HEK293 (cell line): ENCODE measurements around the gene NFATC1.

Experiments
- AEBP2 ChIP-seq: fragments of 450-650 bp; formaldehyde crosslinking; IDR thresholded peaks from 2 replicates; pipeline ENCODE4 v1.5.1; 2016; ENCODE audit warnings: missing biosample characterization, missing genetic modification characterization, borderline replicate concordance
- GLIS1 ChIP-seq: fragments of 450-650 bp; formaldehyde crosslinking; IDR thresholded peaks from 2 replicates; pipeline ENCODE4 v1.5.1; 2016; ENCODE audit warnings: missing biosample characterization, missing genetic modification characterization
- GLIS2 ChIP-seq: fragments of 450-650 bp; formaldehyde crosslinking; IDR thresholded peaks from 2 replicates; pipeline ENCODE4 v1.5.1; 2016; ENCODE audit warnings: missing biosample characterization, missing genetic modification characterization
- HOXD13 ChIP-seq: sonication (generic); formaldehyde crosslinking; IDR thresholded peaks from 2 replicates; pipeline ENCODE4 v1.8.0; 2022; ENCODE audit warnings: missing genetic modification reagents, borderline replicate concordance
- KLF1 ChIP-seq: fragments of 450-650 bp; formaldehyde crosslinking; IDR thresholded peaks from 2 replicates; pipeline ENCODE4 v1.5.1; 2016; ENCODE audit warnings: missing biosample characterization, missing genetic modification characterization
- SETDB1 ChIP-seq: IDR thresholded peaks from one replicate; pipeline ENCODE4 v1.6.1; 2017; ENCODE audit warnings: mild to moderate bottlenecking, low read length, moderate library complexity, mixed read lengths; ENCODE audit not compliant: insufficient read length
- SP7 ChIP-seq: fragments of 450-650 bp; formaldehyde crosslinking; IDR thresholded peaks from 2 replicates; pipeline ENCODE4 v1.5.1; 2016; ENCODE audit warnings: missing biosample characterization, missing genetic modification characterization
- ZBTB17 ChIP-seq: fragments of 450-650 bp; formaldehyde crosslinking; IDR thresholded peaks from 2 replicates; pipeline ENCODE4 v1.5.1; 2016; ENCODE audit warnings: missing biosample characterization, missing genetic modification characterization
- ZBTB20 ChIP-seq: fragments of 450-650 bp; formaldehyde crosslinking; IDR thresholded peaks from 2 replicates; pipeline ENCODE4 v1.5.1; 2016; ENCODE audit warnings: missing biosample characterization, missing genetic modification characterization
- ZBTB49 ChIP-seq: fragments of 450-650 bp; formaldehyde crosslinking; IDR thresholded peaks from 2 replicates; pipeline ENCODE4 v1.5.1; 2016; ENCODE audit warnings: missing biosample characterization, missing genetic modification characterization, low read depth
- ZBTB8A ChIP-seq: fragments of 450-650 bp; formaldehyde crosslinking; IDR thresholded peaks from 2 replicates; pipeline ENCODE4 v1.5.1; 2016; ENCODE audit warnings: missing biosample characterization, missing genetic modification characterization
- ZFP37 ChIP-seq: fragments of 450-650 bp; formaldehyde crosslinking; IDR thresholded peaks from 2 replicates; pipeline ENCODE4 v1.5.1; 2016; ENCODE audit warnings: missing biosample characterization, missing genetic modification characterization
- ZIC2 ChIP-seq: fragments of 450-650 bp; formaldehyde crosslinking; IDR thresholded peaks from 2 replicates; pipeline ENCODE4 v1.5.1; 2016; ENCODE audit warnings: missing biosample characterization, missing genetic modification characterization
- ZNF133 ChIP-seq: fragments of 450-650 bp; formaldehyde crosslinking; IDR thresholded peaks from 2 replicates; pipeline ENCODE4 v1.5.1; 2016; ENCODE audit warnings: missing biosample characterization, missing genetic modification characterization
- ZNF140 ChIP-seq: fragments of 450-650 bp; formaldehyde crosslinking; IDR thresholded peaks from 2 replicates; pipeline ENCODE4 v1.5.1; 2016; ENCODE audit warnings: missing biosample characterization, missing genetic modification characterization
- ZNF2 ChIP-seq: fragments of 450-650 bp; formaldehyde crosslinking; IDR thresholded peaks from 2 replicates; pipeline ENCODE4 v1.5.1; 2016; ENCODE audit warnings: missing biosample characterization, missing genetic modification characterization
- ZNF214 ChIP-seq: fragments of 450-650 bp; formaldehyde crosslinking; IDR thresholded peaks from 2 replicates; pipeline ENCODE4 v1.5.1; 2017; ENCODE audit warnings: missing biosample characterization, mild to moderate bottlenecking, missing genetic modification characterization, borderline replicate concordance
- ZNF398 ChIP-seq: fragments of 450-650 bp; formaldehyde crosslinking; IDR thresholded peaks from 2 replicates; pipeline ENCODE4 v1.5.1; 2017; ENCODE audit warnings: missing biosample characterization, missing genetic modification characterization
- ZNF433 ChIP-seq: fragments of 450-650 bp; formaldehyde crosslinking; IDR thresholded peaks from 2 replicates; pipeline ENCODE4 v1.5.1; 2016; ENCODE audit warnings: missing biosample characterization, missing genetic modification characterization, low read depth
- ZNF501 ChIP-seq: fragments of 450-650 bp; formaldehyde crosslinking; IDR thresholded peaks from 2 replicates; pipeline ENCODE4 v1.5.1; 2016; ENCODE audit warnings: missing biosample characterization, missing genetic modification characterization
- ZNF558 ChIP-seq: fragments of 450-650 bp; formaldehyde crosslinking; IDR thresholded peaks from 2 replicates; pipeline ENCODE4 v1.5.1; 2016; ENCODE audit warnings: missing biosample characterization, missing genetic modification characterization
- ZNF610 ChIP-seq: fragments of 450-650 bp; formaldehyde crosslinking; IDR thresholded peaks from 2 replicates; pipeline ENCODE4 v1.5.1; 2016; ENCODE audit warnings: missing biosample characterization, missing genetic modification characterization, borderline replicate concordance
- ZNF658 ChIP-seq: fragments of 450-650 bp; formaldehyde crosslinking; IDR thresholded peaks from 2 replicates; pipeline ENCODE4; 2016; ENCODE audit warnings: missing biosample characterization, missing genetic modification characterization
- ZNF660 ChIP-seq: fragments of 450-650 bp; IDR thresholded peaks from 2 replicates; pipeline ENCODE4 v1.5.1; 2018; ENCODE audit warnings: missing biosample characterization, mild to moderate bottlenecking, missing genetic modification characterization
- ZNF76 ChIP-seq: fragments of 450-650 bp; formaldehyde crosslinking; IDR thresholded peaks from 2 replicates; pipeline ENCODE4; 2016; ENCODE audit warnings: low read depth, missing biosample characterization, missing genetic modification characterization, borderline replicate concordance
- ZNF777 ChIP-seq: fragments of 450-650 bp; formaldehyde crosslinking; IDR thresholded peaks from 2 replicates; pipeline ENCODE4 v1.5.1; 2017; ENCODE audit warnings: missing biosample characterization, missing genetic modification characterization, borderline replicate concordance
- TF ChIP-seq, protein P1 (sequence below): sonication (generic); formaldehyde crosslinking; IDR thresholded peaks from 2 replicates; pipeline ENCODE4 v1.8.1; 2022; ENCODE audit warnings: mild to moderate bottlenecking, moderate library complexity, missing genetic modification reagents
- TF ChIP-seq, protein P2 (sequence below): fragments of 450-650 bp; formaldehyde crosslinking; IDR thresholded peaks from 2 replicates; pipeline ENCODE4 v1.5.1; 2017; ENCODE audit warnings: missing biosample characterization, missing genetic modification characterization
- TF ChIP-seq, protein P3 (sequence below): fragments of 450-650 bp; formaldehyde crosslinking; IDR thresholded peaks from 2 replicates; pipeline ENCODE4 v1.5.1; 2016; ENCODE audit warnings: missing biosample characterization, missing genetic modification characterization

The NFATC1 gene

GRCh38 chr18:79570266-79571201 lies 174.8 kb downstream of the NFATC1 start (continued):
- no peak for TF ChIP-seq ZBTB49
- TF ChIP-seq HOXD13 (CRISPR knock-in tag) = no peak
- TF ChIP-seq ZNF610 (tag by site-specific recombination) = no peak
- TF ChIP-seq, protein P1, sequence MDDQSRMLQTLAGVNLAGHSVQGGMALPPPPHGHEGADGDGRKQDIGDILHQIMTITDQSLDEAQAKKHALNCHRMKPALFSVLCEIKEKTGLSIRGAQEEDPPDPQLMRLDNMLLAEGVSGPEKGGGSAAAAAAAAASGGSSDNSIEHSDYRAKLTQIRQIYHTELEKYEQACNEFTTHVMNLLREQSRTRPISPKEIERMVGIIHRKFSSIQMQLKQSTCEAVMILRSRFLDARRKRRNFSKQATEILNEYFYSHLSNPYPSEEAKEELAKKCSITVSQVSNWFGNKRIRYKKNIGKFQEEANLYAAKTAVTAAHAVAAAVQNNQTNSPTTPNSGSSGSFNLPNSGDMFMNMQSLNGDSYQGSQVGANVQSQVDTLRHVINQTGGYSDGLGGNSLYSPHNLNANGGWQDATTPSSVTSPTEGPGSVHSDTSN (CRISPR knock-in tag) = no peak
- TF ChIP-seq ZNF558 = peak; percentile 53; the same call in 1 of the 2 replicates
- TF ChIP-seq, protein P2, sequence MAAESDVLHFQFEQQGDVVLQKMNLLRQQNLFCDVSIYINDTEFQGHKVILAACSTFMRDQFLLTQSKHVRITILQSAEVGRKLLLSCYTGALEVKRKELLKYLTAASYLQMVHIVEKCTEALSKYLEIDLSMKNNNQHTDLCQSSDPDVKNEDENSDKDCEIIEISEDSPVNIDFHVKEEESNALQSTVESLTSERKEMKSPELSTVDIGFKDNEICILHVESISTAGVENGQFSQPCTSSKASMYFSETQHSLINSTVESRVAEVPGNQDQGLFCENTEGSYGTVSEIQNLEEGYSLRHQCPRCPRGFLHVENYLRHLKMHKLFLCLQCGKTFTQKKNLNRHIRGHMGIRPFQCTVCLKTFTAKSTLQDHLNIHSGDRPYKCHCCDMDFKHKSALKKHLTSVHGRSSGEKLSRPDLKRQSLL (tag by site-specific recombination) = no peak
- no peak for TF ChIP-seq ZNF658 (tag by site-specific recombination)
- TF ChIP-seq AEBP2 = no peak
- TF ChIP-seq ZNF140 (tag by site-specific recombination) = no peak
- peak; percentile 75; the same call in 1 of the 2 replicates for TF ChIP-seq ZIC2
- no peak for TF ChIP-seq ZNF214 (tag by site-specific recombination)
- 0 out of 2 replicates have a peak, but pooled peaks have one; percentile 35 for TF ChIP-seq ZNF76 (tag by site-specific recombination)
- TF ChIP-seq ZNF433 (tag by site-specific recombination) = no peak
- peak; percentile 66 for TF ChIP-seq GLIS1
- peak; percentile 72; the same call in 1 of the 2 replicates for TF ChIP-seq ZBTB20 (tag by site-specific recombination)
- no peak for TF ChIP-seq ZNF660
- TF ChIP-seq SP7 (tag by site-specific recombination) = peak; percentile 83
- TF ChIP-seq, protein P3, sequence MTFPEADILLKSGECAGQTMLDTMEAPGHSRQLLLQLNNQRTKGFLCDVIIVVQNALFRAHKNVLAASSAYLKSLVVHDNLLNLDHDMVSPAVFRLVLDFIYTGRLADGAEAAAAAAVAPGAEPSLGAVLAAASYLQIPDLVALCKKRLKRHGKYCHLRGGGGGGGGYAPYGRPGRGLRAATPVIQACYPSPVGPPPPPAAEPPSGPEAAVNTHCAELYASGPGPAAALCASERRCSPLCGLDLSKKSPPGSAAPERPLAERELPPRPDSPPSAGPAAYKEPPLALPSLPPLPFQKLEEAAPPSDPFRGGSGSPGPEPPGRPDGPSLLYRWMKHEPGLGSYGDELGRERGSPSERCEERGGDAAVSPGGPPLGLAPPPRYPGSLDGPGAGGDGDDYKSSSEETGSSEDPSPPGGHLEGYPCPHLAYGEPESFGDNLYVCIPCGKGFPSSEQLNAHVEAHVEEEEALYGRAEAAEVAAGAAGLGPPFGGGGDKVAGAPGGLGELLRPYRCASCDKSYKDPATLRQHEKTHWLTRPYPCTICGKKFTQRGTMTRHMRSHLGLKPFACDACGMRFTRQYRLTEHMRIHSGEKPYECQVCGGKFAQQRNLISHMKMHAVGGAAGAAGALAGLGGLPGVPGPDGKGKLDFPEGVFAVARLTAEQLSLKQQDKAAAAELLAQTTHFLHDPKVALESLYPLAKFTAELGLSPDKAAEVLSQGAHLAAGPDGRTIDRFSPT (tag by site-specific recombination) = peak; percentile 96
- TF ChIP-seq ZBTB8A (tag by site-specific recombination) = 0 out of 2 replicates have a peak, but pooled peaks have one; percentile 23
- TF ChIP-seq ZNF133 (tag by site-specific recombination) = no peak
- peak; percentile 44 for TF ChIP-seq KLF1 (tag by site-specific recombination)
- TF ChIP-seq GLIS2 (tag by site-specific recombination) = peak; percentile 73
- no peak for TF ChIP-seq SETDB1
- TF ChIP-seq ZNF777 = no peak
- 0 out of 2 replicates have a peak, but pooled peaks have one; percentile 44 for TF ChIP-seq ZBTB17 (tag by site-specific recombination)
- TF ChIP-seq ZNF501 (tag by site-specific recombination) = peak; percentile 80
- TF ChIP-seq ZFP37 (tag by site-specific recombination) = 0 out of 2 replicates have a peak, but pooled peaks have one; percentile 49
- peak; percentile 41; the same call in 1 of the 2 replicates for TF ChIP-seq ZNF398 (tag by site-specific recombination)
- no peak for TF ChIP-seq ZNF2 (tag by site-specific recombination)
